ENCODE results near the gene TMEM132C. TPM values are rescaled to one million over a fixed set of nuclear protein-coding genes. Genes with fewer than 3 reads are reported as not detected.

The TMEM132C gene
- polyA plus RNA-seq, 2 donors = 0.43 to 0.65 TPM

DNA sequence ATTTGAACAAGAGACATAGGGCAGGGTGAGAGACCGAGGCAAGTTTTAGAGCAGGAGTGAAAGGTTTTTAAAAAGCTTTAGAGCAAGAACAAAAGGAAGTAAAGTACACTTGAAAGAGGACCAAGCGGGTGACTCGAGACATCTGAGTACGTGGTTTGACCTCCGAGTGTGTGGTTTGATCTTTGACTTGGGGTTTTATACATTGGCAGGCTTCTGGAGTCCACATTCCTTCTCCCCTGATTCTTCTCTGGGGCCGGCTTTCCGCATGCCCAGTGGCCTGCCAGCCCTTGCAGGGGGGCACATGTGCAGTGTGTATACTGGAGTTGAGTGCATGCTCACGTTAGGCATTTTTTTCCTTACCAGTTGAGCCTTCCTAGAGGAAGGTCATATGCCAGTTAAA lies 460.5 kb downstream of the TMEM132C start:
- Histone ChIP-seq H3K9me3 (ENCODE audit: control insufficient read depth in 2 of 2, insufficient read depth in 1 of 2, low read depth in 1 of 2, low read length in 1 of 2) (peaks cover 0 to 2% of the 10 kb centered on the region in 2 donors), H3K4me3 (ENCODE audit: low read depth in 1 of 2, low read length in 2 of 2) (no peak overlapping the region), H3K4me1 (ENCODE audit: control insufficient read depth in 2 of 2, insufficient read depth in 2 of 2, low read length in 1 of 2) (no peaks in the 10 kb centered on the region), H3K36me3 (ENCODE audit: control insufficient read depth in 2 of 2, insufficient read depth in 2 of 2, low read length in 1 of 2) (no peaks in the 10 kb centered on the region), H3K27ac (ENCODE audit: low read depth in 2 of 2, low read length in 1 of 2) (no peak overlapping the region), H3K27me3 (ENCODE audit: control insufficient read depth in 1 of 2, insufficient read depth in 2 of 2, low read length in 2 of 2) (no peaks in the 10 kb centered on the region)
- 60 to 65% methylated on average over 8 of the region's 8 CpGs for WGBS, 2 donors

GRCh38 chr12:128727999-128728398 lies 461.0 kb downstream of the TMEM132C start:
- Histone ChIP-seq H3K27me3 (ENCODE audit: control insufficient read depth in 1 of 2, insufficient read depth in 2 of 2, low read length in 2 of 2) (no peaks in the 10 kb centered on the region), H3K36me3 (ENCODE audit: control insufficient read depth in 2 of 2, insufficient read depth in 2 of 2, low read length in 1 of 2) (no peaks in the 10 kb centered on the region), H3K4me1 (ENCODE audit: control insufficient read depth in 2 of 2, insufficient read depth in 2 of 2, low read length in 1 of 2) (no peaks in the 10 kb centered on the region), H3K9me3 (ENCODE audit: control insufficient read depth in 2 of 2, insufficient read depth in 1 of 2, low read depth in 1 of 2, low read length in 1 of 2) (peaks cover 0 to 2% of the 10 kb centered on the region in 2 donors), H3K27ac (ENCODE audit: low read depth in 2 of 2, low read length in 1 of 2) (no peak overlapping the region), H3K4me3 (ENCODE audit: low read depth in 1 of 2, low read length in 2 of 2) (no peak overlapping the region)
- WGBS, 2 donors = 66 to 67% methylated on average over 4 of the region's 4 CpGs

GRCh38 chr12:128729628-128730121 lies 462.7 kb downstream of the TMEM132C start:
- no peaks in the 10 kb centered on the region for H3K36me3 ChIP-seq (ENCODE audit: control insufficient read depth in 2 of 2, insufficient read depth in 2 of 2, low read length in 1 of 2)
- H3K4me3 ChIP-seq (ENCODE audit: low read depth in 1 of 2, low read length in 2 of 2) = no peak overlapping the region
- H3K27me3 ChIP-seq (ENCODE audit: control insufficient read depth in 1 of 2, insufficient read depth in 2 of 2, low read length in 2 of 2) = no peaks in the 10 kb centered on the region
- 46 to 62% methylated on average over 8 of the region's 8 CpGs for WGBS, 2 donors
- H3K27ac ChIP-seq (ENCODE audit: low read depth in 2 of 2, low read length in 1 of 2) = no peak overlapping the region
- no peaks in the 10 kb centered on the region for H3K4me1 ChIP-seq (ENCODE audit: control insufficient read depth in 2 of 2, insufficient read depth in 2 of 2, low read length in 1 of 2)
- H3K9me3 ChIP-seq (ENCODE audit: control insufficient read depth in 2 of 2, insufficient read depth in 1 of 2, low read depth in 1 of 2, low read length in 1 of 2) = no peaks in the 10 kb centered on the region

GRCh38 chr12:128734371-128734770 lies 467.4 kb downstream of the TMEM132C start:
- H3K9me3 ChIP-seq (ENCODE audit: control insufficient read depth in 2 of 2, insufficient read depth in 1 of 2, low read depth in 1 of 2, low read length in 1 of 2) = no peaks in the 10 kb centered on the region
- H3K27me3 ChIP-seq (ENCODE audit: control insufficient read depth in 1 of 2, insufficient read depth in 2 of 2, low read length in 2 of 2) = no peaks in the 10 kb centered on the region
- H3K36me3 ChIP-seq (ENCODE audit: control insufficient read depth in 2 of 2, insufficient read depth in 2 of 2, low read length in 1 of 2) = no peaks in the 10 kb centered on the region
- no peaks in the 10 kb centered on the region for H3K4me1 ChIP-seq (ENCODE audit: control insufficient read depth in 2 of 2, insufficient read depth in 2 of 2, low read length in 1 of 2)
- no peak overlapping the region for H3K4me3 ChIP-seq (ENCODE audit: low read depth in 1 of 2, low read length in 2 of 2)
- no peak overlapping the region for H3K27ac ChIP-seq (ENCODE audit: low read depth in 2 of 2, low read length in 1 of 2)
- 42 to 51% methylated on average over 5 of the region's 5 CpGs for WGBS, 2 donors

DNA sequence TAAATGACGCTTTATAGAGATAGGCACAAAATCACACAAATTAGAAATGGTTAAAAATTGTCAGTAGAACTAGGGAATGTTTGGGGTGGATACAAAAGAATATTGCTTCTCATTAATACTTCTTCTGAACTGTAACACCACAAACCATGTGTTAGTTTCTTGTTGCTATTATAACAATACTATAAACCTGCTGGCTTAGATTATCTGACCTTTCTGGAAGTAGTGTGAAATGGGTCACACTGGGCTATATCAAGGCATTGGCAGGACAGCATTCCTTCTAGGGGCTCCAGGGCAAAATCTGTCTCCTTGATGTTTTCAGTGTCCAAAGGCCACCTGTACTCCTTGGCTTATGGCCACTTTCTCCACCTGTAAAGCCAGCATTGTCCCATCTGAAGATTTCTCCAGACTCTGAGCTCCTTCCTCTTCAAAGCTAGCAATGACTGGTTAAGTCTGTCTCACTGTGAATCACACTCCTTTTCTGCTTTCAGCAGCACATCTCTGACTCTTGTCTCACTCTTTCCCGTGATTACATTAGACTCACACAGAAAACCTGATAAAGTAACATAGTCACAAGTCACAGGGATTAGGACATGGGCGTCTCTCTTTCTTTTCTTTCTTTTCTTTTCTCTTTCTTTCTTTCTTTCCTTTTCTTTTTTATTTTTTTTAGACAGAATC lies 470.5 kb downstream of the TMEM132C start:
- no peaks in the 10 kb centered on the region for H3K9me3 ChIP-seq (ENCODE audit: control insufficient read depth in 2 of 2, insufficient read depth in 1 of 2, low read depth in 1 of 2, low read length in 1 of 2)
- H3K4me3 ChIP-seq (ENCODE audit: low read depth in 1 of 2, low read length in 2 of 2) = no peak overlapping the region
- WGBS, 2 donors = 70 to 75% methylated on average over 3 of the region's 3 CpGs

GRCh38 chr12:128743916-128744315 lies 476.9 kb downstream of the TMEM132C start:
- Histone ChIP-seq H3K9me3 (ENCODE audit: control insufficient read depth in 2 of 2, insufficient read depth in 1 of 2, low read depth in 1 of 2, low read length in 1 of 2) (no peaks in the 10 kb centered on the region), H3K36me3 (ENCODE audit: control insufficient read depth in 2 of 2, insufficient read depth in 2 of 2, low read length in 1 of 2) (no peaks in the 10 kb centered on the region), H3K4me3 (ENCODE audit: low read depth in 1 of 2, low read length in 2 of 2) (no peak overlapping the region), H3K4me1 (ENCODE audit: control insufficient read depth in 2 of 2, insufficient read depth in 2 of 2, low read length in 1 of 2) (no peaks in the 10 kb centered on the region), H3K27me3 (ENCODE audit: control insufficient read depth in 1 of 2, insufficient read depth in 2 of 2, low read length in 2 of 2) (no peaks in the 10 kb centered on the region), H3K27ac (ENCODE audit: low read depth in 2 of 2, low read length in 1 of 2) (no peak overlapping the region)
- WGBS, 2 donors = 71 to 72% methylated on average over 7 of the region's 7 CpGs

More for the DNA sequence above, 470.5 kb downstream of the TMEM132C start:
- no peaks in the 10 kb centered on the region for H3K4me1 ChIP-seq (ENCODE audit: control insufficient read depth in 2 of 2, insufficient read depth in 2 of 2, low read length in 1 of 2)
- H3K36me3 ChIP-seq (ENCODE audit: control insufficient read depth in 2 of 2, insufficient read depth in 2 of 2, low read length in 1 of 2) = no peaks in the 10 kb centered on the region
- H3K27ac ChIP-seq (ENCODE audit: low read depth in 2 of 2, low read length in 1 of 2) = no peak overlapping the region
- H3K27me3 ChIP-seq (ENCODE audit: control insufficient read depth in 1 of 2, insufficient read depth in 2 of 2, low read length in 2 of 2) = no peaks in the 10 kb centered on the region

DNA sequence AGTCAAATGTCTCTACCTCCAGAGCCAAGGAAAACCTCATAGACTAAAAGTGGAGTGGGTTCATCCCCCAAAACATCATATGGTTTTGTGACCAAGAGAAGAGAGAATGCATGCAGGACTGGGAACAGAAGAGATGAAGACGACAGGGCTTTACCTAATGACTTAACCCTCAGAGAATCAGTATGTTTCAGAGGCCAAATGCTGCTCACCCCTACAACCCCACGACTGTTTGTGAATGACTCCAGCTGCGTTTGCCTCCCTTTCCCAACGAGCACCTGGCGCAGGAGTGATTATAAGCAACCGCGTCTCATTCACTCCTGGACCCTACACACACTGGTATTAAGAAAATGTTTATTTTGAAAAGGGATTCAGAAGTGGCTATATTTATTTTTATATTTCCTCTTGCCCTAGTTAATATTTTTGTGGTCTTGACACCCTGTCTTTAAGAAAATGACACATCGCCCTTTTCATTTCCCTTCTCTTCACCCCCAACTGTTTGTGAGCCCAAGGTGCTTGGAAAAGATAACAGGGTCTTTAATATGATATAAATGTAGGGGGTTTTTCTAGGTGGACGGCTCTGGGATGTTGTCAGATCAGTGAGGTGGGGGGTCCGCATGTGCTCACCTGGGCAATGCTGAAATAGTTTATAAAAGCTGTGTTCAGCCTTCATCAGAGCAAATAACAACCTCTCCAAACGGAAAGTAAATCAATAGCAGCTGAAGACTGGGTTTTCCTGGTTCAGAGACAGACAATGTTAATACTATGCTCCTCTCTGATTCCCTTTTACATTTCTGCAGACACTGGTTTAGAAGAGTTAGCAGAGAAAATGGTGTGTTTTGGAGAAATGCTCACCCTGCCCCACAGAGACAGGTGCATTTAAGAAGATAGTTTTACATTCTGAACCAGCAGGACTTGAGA lies 479.1 kb downstream of the TMEM132C start:
- 45 to 51% methylated on average over 11 of the region's 11 CpGs for WGBS, 2 donors

GRCh38 chr12:128747441-128747840 lies 480.5 kb downstream of the TMEM132C start:
- Histone ChIP-seq H3K27ac (ENCODE audit: low read depth in 2 of 2, low read length in 1 of 2) (no peak overlapping the region), H3K27me3 (ENCODE audit: control insufficient read depth in 1 of 2, insufficient read depth in 2 of 2, low read length in 2 of 2) (no peaks in the 10 kb centered on the region), H3K9me3 (ENCODE audit: control insufficient read depth in 2 of 2, insufficient read depth in 1 of 2, low read depth in 1 of 2, low read length in 1 of 2) (no peaks in the 10 kb centered on the region), H3K36me3 (ENCODE audit: control insufficient read depth in 2 of 2, insufficient read depth in 2 of 2, low read length in 1 of 2) (no peaks in the 10 kb centered on the region), H3K4me1 (ENCODE audit: control insufficient read depth in 2 of 2, insufficient read depth in 2 of 2, low read length in 1 of 2) (no peaks in the 10 kb centered on the region), H3K4me3 (ENCODE audit: low read depth in 1 of 2, low read length in 2 of 2) (no peak overlapping the region)
- WGBS, 2 donors = 73 to 77% methylated on average over 13 of the region's 13 CpGs

More for the DNA sequence above, 479.1 kb downstream of the TMEM132C start:
- Histone ChIP-seq H3K36me3 (ENCODE audit: control insufficient read depth in 2 of 2, insufficient read depth in 2 of 2, low read length in 1 of 2) (no peaks in the 10 kb centered on the region), H3K4me1 (ENCODE audit: control insufficient read depth in 2 of 2, insufficient read depth in 2 of 2, low read length in 1 of 2) (no peaks in the 10 kb centered on the region), H3K27ac (ENCODE audit: low read depth in 2 of 2, low read length in 1 of 2) (no peak overlapping the region), H3K4me3 (ENCODE audit: low read depth in 1 of 2, low read length in 2 of 2) (no peak overlapping the region), H3K27me3 (ENCODE audit: control insufficient read depth in 1 of 2, insufficient read depth in 2 of 2, low read length in 2 of 2) (no peaks in the 10 kb centered on the region), H3K9me3 (ENCODE audit: control insufficient read depth in 2 of 2, insufficient read depth in 1 of 2, low read depth in 1 of 2, low read length in 1 of 2) (no peaks in the 10 kb centered on the region)

GRCh38 chr12:128752386-128752785 lies 485.4 kb downstream of the TMEM132C start:
- 80 to 84% methylated on average over 5 of the region's 5 CpGs for WGBS, 2 donors

More at GRCh38 chr12:128752386-128752785, 485.4 kb downstream of the TMEM132C start:
- Histone ChIP-seq H3K9me3 (ENCODE audit: control insufficient read depth in 2 of 2, insufficient read depth in 1 of 2, low read depth in 1 of 2, low read length in 1 of 2) (no peaks in the 10 kb centered on the region), H3K27ac (ENCODE audit: low read depth in 2 of 2, low read length in 1 of 2) (no peak overlapping the region), H3K36me3 (ENCODE audit: control insufficient read depth in 2 of 2, insufficient read depth in 2 of 2, low read length in 1 of 2) (no peaks in the 10 kb centered on the region), H3K4me3 (ENCODE audit: low read depth in 1 of 2, low read length in 2 of 2) (no peak overlapping the region), H3K4me1 (ENCODE audit: control insufficient read depth in 2 of 2, insufficient read depth in 2 of 2, low read length in 1 of 2) (no peaks in the 10 kb centered on the region), H3K27me3 (ENCODE audit: control insufficient read depth in 1 of 2, insufficient read depth in 2 of 2, low read length in 2 of 2) (no peaks in the 10 kb centered on the region)
